ENCODE data around the gene TP53BP2. TPM values are rescaled to one million over a fixed set of nuclear protein-coding genes. Genes with fewer than 3 reads are reported as not detected.

TP53BP2 gene
- total RNA-seq = 10 to 100 TPM; 31.4 to 32.3 TPM

DNA sequence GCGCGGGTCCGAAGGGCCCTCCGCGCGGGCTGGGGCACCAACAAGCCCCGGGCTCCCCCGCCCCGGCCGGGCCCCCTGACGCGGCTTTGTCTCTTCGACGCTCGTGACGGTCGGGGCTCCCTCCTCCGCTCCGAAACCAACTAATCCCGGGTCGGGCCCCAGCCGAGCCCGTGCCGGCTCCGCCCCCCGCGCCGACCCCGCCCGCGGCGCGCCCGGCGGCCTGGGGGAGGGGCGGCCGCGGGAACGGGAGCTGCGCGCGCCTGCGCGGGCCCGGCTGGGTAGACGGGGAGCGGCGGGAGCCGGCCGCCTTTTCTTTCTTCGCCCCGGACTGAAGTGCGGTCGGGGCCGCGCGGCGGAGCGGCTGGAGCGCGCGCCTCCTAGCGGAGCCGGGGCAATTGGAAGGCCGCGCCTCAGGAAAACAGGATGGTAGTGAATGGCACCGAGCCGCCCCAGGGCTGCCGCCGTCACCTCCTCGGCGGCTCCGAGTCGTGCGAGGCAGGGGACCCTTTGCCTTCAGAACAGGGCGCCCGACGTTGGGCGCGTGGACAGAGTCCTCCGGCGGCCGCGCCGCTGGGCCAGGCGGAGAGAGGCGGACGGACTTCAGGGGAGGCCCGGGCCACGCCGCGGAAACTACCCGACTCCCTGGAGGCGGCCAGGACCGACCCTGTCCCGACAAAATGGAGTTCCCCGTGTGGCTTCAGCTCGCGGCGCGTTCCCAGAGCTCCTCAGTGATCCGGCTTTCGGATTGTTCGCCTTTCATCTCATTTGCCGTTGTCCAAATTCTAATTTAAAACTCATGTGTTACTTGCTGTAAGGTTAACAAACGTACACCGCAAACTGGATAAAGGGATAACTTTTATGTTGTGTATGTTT is at the start of gene TP53BP2:
Gene TP53BP2 (minus strand): TSS at position 138 of the 873 bp plus-strand sequence. CDS start 267 bp downstream, outside the sequence.

Other genes with a start within 250 kb of the TP53BP2 start
- gene CAPN8, start 180.2 kb downstream of the TP53BP2 start, total RNA-seq = not detected
- gene CAPN2, start 133.4 kb downstream of the TP53BP2 start, total RNA-seq = 100 to 1,000 TPM; 147 TPM

Data from activated naive CD4-positive, alpha-beta T cell treated with anti-CD3 and anti-CD28 coated beads, Interleukin-2, amount 10 ng/mL, durations not matched to agents 5 hours and 36 hours (primary cell).